C4-2B (cell line): ENCODE measurements around the gene SYNE4.

Experiments
- H3K27ac ChIP-seq: fragments of 450-650 bp; 2 replicates; pipeline ENCODE4 v1.5.1; 2017
- CTCF ChIP-seq: fragments of 450-650 bp; conservative IDR thresholded peaks from 2 replicates; pipeline ENCODE4 v1.5.1; 2017; ENCODE audit warnings: mild to moderate bottlenecking
- ZFX ChIP-seq: fragments of 450-650 bp; IDR thresholded peaks from 2 replicates; pipeline ENCODE4 v1.6.1; 2017

SYNE4 gene

GRCh38 chr19:36023432-36023831, 14.8 kb upstream of the SYNE4 start:
- no peak overlapping the region for H3K27ac ChIP-seq
- TF ChIP-seq CTCF (no peak), ZFX (no peak)

- H3K27ac ChIP-seq, result no peak overlapping the region
- TF ChIP-seq ZFX (no peak), CTCF (no peak)
These were observed 10.6 kb upstream of the SYNE4 start for GRCh38 chr19:36019061-36019670.

GRCh38 chr19:36014012-36014924, 5.7 kb upstream of the SYNE4 start, which contains the start of gene ALKBH6:
ALKBH6 (minus strand) TSS chr19:36014213; CDS start chr19:36013397, 816 bp downstream.
- peak within 1 kb of the TSS; percentile 80 for H3K27ac ChIP-seq
- TF ChIP-seq CTCF (no peak), ZFX (no peak)

- peak overlapping the region; percentile 80 for H3K27ac ChIP-seq
- TF ChIP-seq CTCF, result no peak
- no peak for TF ChIP-seq ZFX
These were observed 4.8 kb upstream of the SYNE4 start for GRCh38 chr19:36013280-36014011.

GRCh38 chr19:36010402-36010801, 1.8 kb upstream of the SYNE4 start:
- TF ChIP-seq CTCF, result no peak
- no peak for TF ChIP-seq ZFX
- no peak overlapping the region for H3K27ac ChIP-seq

GRCh38 chr19:36009633-36010379, 1.2 kb upstream of the SYNE4 start:
- H3K27ac ChIP-seq, result peak overlapping the region; percentile 93
- TF ChIP-seq CTCF, result no peak
- no peak; the same call in 1 of the 2 replicates for TF ChIP-seq ZFX
